NCI-H345 treated with DMSO at 0.1 percent for 48 hours (cell line): ENCODE data around the gene CIAO3.

ENCODE experiments used
- DNase-seq: peaks from one replicate; lab custom pipeline; 2025; ENCODE audit not compliant: unreplicated experiment; lab: John Stamatoyannopoulos, UW

The CIAO3 gene

DNA sequence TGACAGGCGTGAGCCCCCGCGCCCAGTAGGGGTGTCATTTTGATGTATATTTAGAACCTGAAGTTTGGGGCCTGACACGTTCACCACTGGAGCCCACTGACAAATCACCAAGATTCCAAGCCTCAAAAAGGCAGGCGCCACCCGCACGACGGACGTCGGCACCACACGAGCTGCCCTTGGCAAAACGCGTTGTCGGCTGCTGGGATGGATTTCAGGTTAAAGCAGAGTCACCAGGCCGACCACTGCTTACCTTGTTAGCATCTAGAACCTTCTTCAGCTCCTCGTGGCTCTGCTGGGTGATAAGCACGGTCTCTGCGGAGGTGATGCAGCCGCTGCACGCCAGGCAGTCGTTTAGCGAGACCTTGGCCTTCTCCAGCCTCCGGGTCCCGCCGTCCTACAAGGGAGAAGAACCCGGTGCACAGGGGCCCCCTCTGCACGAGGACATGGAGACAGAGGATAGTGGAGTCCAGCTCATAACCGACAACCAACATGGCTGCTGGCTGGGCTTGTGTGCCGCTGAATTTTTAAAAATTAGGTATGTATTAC, 3.8 kb downstream of the CIAO3 start:
- no peak for DNase-seq

- DNase-seq: no peak
These were observed 4.8 kb downstream of the CIAO3 start for GRCh38 chr16:735982-736453.

GRCh38 chr16:734981-735881, 5.6 kb downstream of the CIAO3 start:
- no peak for DNase-seq

- DNase-seq: no peak
These were observed 6.4 kb downstream of the CIAO3 start for GRCh38 chr16:734208-734980.

GRCh38 chr16:733382-734207, 7.2 kb downstream of the CIAO3 start:
- no peak for DNase-seq

DNA sequence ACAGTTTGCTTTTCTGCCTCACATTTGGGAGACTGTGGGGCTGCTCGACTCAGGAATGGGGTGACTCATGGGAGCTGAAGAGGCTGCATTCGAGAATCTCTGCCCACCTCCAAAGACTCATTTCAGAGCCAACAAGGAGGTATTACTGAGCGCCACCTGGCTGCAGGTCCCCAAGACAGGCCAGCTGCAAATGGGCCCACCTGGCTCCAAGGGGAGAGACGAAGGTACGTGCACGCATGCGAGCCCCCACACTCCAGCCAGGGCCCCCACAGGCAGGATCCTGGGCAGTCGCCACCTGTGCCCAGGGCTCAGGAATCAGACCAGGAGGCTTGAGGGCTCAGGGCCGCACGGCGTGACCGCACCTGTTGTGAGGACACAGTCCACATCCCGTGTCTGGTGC, 7.9 kb downstream of the CIAO3 start:
- no peak for DNase-seq

- DNase-seq: no peak
These were observed 8.5 kb downstream of the CIAO3 start for GRCh38 chr16:732332-732731.

- no peak for DNase-seq
These were observed 9.9 kb downstream of the CIAO3 start for GRCh38 chr16:730666-731509.

- DNase-seq: no peak
These were observed 10.8 kb downstream of the CIAO3 start for GRCh38 chr16:729768-730665.

DNA sequence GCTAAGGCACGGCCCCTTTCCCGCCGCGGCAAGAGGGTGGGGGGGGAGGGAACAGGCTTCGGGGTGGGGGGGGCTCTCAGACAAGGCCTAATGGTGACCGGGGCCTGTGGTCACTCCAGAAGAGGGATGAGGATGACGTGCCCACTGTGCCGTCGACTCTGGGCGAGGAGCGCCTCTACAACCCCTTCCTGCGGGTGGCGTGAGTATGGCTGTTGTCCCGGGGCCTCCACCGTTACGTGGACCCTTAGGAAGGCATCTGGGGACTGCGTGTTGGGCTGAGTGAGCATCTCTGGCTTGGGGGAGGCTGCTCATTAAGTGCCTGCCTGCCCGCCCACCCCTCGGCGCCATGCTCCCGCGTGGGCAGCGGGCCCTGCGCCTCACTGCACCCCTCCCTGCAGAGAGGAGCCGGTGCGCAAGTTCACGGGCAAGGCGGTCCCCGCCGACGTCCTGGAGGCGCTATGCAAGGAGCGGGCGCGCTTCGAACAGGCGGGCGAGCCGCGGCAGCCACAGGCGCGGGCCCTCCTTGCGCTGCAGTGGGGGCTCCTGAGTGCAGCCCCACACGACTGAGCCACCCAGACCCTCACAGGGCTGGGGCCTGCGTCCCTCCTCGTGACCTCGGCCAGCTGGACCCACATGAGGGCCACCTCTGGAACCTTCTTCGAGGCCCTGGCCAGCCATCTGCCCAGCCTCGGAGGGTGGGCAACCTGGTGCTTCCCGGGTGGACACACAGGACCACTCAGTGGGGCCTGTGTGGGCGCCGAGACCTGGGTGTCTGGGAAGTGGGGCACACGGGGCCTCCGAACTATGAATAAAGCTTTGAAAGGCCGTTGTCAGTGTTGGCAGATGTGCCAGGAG, 11.7 kb downstream of the CIAO3 start:
- no peak for DNase-seq

DNA sequence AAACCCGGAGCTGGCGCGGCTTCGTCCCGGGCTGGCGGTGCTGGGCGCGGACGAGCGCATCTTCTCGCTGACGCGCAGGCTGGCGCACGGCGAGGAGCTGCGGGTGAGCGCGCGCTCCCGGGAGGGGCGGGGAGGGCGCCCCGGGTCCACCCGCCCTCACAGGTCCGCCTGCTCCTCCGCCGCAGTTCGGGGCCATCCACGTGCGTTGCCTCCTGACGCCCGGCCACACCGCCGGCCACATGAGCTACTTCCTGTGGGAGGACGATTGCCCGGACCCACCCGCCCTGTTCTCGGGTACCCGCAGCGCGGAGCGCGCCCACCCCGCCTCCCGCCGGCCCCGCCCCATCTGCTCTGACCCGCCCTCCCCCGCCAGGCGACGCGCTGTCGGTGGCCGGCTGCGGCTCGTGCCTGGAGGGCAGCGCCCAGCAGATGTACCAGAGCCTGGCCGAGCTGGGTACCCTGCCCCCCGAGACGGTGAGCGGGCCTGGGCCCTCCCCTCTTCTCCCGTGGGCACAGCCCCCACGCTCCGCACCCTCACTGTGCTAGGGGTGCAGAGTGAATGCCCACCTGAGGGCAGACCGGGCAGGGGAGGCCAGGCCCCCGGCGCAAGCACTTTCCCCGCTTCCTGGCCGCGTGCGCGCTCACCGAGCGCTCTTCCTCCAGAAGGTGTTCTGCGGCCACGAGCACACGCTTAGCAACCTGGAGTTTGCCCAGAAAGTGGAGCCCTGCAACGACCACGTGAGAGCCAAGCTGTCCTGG, 12.5 kb downstream of the CIAO3 start:
- no peak for DNase-seq

DNA sequence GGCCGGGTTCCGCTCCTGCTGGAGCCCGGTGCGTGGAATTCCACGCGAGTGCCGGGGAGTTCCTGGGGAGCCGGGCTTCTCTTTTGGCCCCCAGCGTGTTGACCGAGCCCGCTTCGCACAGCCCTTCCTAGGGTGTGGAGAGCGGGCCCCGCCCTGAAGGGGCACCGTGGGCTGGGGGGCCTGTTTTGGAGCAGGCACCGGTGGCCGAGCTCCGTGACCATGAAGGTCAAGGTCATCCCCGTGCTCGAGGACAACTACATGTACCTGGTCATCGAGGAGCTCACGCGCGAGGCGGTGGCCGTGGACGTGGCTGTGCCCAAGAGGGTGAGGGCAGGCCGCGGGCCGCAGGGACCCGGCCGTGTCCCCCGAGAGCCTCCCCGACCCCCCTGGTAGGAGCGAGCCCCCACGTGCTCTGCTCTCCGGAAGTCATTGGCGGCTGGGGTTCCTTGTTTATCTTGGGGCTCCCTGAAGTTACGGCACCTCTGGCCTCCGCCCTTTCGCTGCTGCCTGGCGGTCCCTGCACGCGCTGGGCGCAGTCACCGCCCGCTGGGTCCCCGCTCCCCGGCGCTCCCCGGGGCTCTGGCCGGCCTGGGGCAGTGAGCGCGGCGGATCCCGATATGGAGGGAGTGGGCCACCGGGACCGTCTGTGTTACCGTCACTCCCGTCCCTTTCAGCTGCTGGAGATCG, 13.4 kb downstream of the CIAO3 start:
- DNase-seq: no peak

DNA sequence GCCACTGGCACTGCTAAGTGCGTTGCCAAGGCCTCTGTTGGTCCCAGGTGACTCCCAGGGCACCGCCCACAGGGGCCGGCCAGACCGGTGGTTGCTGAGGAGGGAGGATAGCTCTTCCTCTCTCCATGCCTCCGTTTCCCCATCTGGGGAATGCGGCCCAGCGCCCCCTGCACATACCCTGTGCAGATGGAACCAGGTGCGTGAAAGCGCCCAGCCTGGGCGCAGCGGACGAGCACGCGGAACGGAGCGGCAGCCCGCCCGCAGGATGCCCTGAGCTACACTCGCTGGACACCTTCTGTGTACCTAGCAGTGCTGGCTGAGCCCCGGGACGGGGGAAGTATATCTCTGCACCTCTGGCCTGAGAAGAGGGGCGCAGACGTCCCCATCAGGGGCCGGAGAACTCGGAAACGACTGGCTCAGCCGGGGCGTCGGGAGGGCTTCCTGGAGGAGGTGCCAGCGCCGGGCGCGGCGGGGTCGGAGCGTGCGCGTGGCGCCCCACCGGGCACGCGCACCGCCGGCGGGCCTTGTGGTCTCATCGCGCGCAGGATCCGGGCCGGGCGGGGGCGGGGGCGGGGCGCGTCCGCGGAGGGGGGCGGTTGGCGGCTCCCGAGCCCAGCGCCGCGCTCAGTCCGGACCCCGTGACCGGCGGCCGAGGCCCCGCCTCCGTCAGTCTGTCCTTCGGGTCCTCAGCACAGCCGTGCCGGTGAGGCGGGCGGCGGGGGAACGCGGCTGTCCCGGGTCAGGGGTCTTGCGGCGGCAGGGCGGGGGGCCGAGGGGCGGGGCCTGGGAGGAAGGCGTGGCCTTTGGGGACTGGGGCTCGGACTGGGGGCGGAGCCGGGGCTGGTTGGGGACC, 14.1 kb downstream of the CIAO3 start, which contains the start of the genes CCDC78 and HAGHL:
Gene CCDC78 (minus strand): TSS at position 6 of the 853 bp plus-strand sequence. CDS start 76 bp downstream, outside the sequence.
Gene HAGHL (plus strand): TSS at position 669 of the 853 bp plus-strand sequence. CDS start 404 bp downstream, outside the sequence.
- DNase-seq: no peak

GRCh38 chr16:726188-726437, 14.7 kb downstream of the CIAO3 start:
- DNase-seq: no peak

DNA sequence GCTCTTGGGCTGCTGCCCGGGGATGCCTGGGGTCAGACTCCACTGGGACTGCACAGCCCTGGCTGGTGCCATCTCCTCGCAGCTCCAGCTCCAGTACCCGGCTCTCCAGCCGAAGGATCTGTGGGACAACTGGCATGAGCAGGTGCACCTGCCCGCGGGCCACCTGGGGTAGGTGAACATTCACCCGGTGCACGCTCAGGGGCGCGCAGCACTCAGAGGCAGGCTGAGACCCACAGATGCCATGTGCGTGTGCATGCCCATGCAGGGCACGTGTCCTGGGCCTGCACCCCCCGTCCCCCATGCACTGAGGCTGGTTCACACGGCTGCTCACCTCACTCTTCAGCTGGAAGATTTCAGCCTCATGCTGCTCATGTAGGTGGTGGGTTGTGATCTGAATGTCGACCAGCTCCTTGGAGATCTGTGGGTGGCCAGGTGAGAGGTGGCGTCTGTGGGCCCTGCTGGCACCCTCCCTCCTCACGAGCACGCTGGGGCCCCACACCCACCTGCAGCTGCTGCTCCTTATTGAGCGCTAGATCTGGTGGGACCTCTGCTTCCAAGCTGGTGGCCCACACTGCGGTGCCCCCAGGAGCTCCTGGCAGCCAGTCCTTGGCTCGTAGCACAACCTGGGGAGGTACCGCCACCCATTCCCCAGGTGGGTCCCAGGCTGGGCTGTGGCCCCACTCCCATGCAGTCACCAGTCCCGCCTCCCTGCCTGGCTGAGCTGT, 15.2 kb downstream of the CIAO3 start:
- DNase-seq: peak; percentile 23
